H1 (cell line): ENCODE data around the gene CENPC.

ENCODE experiments used
- EP300 ChIP-seq, 2 experiments: IDR thresholded peaks; 1 replicate in 1 of 2; 2 replicates in 1 of 2; pipeline ENCODE4 v1.6.1; 2011 to 2012; ENCODE audit warnings: low read depth in 2 of 2, low read length in 2 of 2, mild to moderate bottlenecking in 2 of 2, borderline replicate concordance in 1 of 2, inconsistent platforms in 1 of 2, moderate library complexity in 1 of 2
- POLR2AphosphoS5 ChIP-seq: IDR thresholded peaks from 2 replicates; pipeline ENCODE4 v1.6.1; 2011; ENCODE audit warnings: low read depth, low read length
- POU5F1 ChIP-seq: IDR thresholded peaks from 2 replicates; pipeline ENCODE4 v1.6.1; 2011; ENCODE audit warnings: low read depth, mild to moderate bottlenecking, low read length, moderate library complexity
- SIN3A ChIP-seq, 2 experiments: IDR thresholded peaks in 1 of 2; conservative IDR thresholded peaks in 1 of 2; 2 replicates each; pipeline ENCODE4 v1.6.1; 2011 to 2012; ENCODE audit warnings: low read length in 2 of 2, improper control_type of control experiment in 1 of 2, low read depth in 1 of 2, mild to moderate bottlenecking in 1 of 2
- TAF1 ChIP-seq: IDR thresholded peaks from 2 replicates; pipeline ENCODE4 v1.6.1; 2011; ENCODE audit warnings: mild to moderate bottlenecking, low read depth, low read length
- TF ChIP-seq, protein P1 (sequence below), 3 experiments: IDR thresholded peaks; 1 replicate in 2 of 3; 2 replicates in 1 of 3; pipeline versions ENCODE4 v1.5.1 to v1.6.1; 2011; ENCODE audit warnings: low read length in 3 of 3, mild to moderate bottlenecking in 3 of 3, inconsistent platforms in 2 of 3, low read depth in 1 of 3, moderate library complexity in 1 of 3; ENCODE audit not compliant: insufficient read depth in 1 of 3; ENCODE audit errors: control extremely low read depth in 1 of 3

DNA sequence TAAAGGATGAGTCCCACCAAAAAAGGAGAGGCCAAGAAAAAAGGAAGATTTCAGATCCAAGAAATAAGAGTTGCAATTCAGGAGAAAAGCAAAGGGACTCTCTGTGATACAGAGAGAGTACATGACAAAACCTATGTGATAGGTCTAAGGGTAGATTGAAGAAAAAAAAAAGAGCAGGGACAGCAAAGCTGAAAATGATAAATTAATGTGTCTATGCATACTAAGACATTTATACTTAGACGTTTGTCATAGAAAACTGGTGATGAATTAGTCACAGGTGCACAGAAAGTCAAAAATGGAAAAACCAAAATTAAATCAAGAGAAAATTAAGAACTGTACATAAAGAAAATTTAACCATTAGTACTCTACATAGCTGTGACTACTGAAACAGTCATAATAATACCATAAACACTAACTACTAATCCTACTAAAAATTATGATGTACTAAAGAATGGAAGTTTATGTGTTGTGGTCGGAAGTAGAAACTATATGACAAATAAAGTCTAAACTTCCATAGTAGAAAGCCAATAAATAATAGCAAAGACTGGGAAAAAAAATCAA is 9.9 kb downstream of the CENPC start:
- TF ChIP-seq POU5F1 (no peak), TAF1 (no peak), EP300 (IDR thresholded peaks at IDR 0.05; ENCODE audit: borderline replicate concordance in 1 of 2, low read depth in 2 of 2, low read length in 2 of 2) (no peak), SIN3A (conservative IDR thresholded peaks at IDR 0.05 in 1 of 2, IDR thresholded peaks at IDR 0.05 in 1 of 2; ENCODE audit: low read depth in 1 of 2, low read length in 2 of 2) (no peak), POLR2AphosphoS5 (no peak)
- TF ChIP-seq, protein P1, sequence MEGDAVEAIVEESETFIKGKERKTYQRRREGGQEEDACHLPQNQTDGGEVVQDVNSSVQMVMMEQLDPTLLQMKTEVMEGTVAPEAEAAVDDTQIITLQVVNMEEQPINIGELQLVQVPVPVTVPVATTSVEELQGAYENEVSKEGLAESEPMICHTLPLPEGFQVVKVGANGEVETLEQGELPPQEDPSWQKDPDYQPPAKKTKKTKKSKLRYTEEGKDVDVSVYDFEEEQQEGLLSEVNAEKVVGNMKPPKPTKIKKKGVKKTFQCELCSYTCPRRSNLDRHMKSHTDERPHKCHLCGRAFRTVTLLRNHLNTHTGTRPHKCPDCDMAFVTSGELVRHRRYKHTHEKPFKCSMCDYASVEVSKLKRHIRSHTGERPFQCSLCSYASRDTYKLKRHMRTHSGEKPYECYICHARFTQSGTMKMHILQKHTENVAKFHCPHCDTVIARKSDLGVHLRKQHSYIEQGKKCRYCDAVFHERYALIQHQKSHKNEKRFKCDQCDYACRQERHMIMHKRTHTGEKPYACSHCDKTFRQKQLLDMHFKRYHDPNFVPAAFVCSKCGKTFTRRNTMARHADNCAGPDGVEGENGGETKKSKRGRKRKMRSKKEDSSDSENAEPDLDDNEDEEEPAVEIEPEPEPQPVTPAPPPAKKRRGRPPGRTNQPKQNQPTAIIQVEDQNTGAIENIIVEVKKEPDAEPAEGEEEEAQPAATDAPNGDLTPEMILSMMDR (IDR thresholded peaks at IDR 0.05; ENCODE audit: control extremely low read depth in 1 of 3, insufficient read depth in 1 of 3, low read depth in 1 of 3, low read length in 3 of 3) = no peak
